Aorta (tissue), 5 donors: ENCODE measurements around the gene DHH. TPM values are rescaled to one million over a fixed set of nuclear protein-coding genes. Genes with fewer than 3 reads are reported as not detected.

Experiments
- ATAC-seq: fragments of 200-7000 bp; cut with Tn5 transposase; one replicate; pipeline ENCODE4 v1.9.1; 2022; ENCODE audit warnings: moderate library complexity; ENCODE audit not compliant: low FRiP score
- DNase-seq, 2 donors: peaks; one replicate each; pipeline ENCODE4 v3.0.0-alpha.2; 2020
- H3K27ac ChIP-seq, 2 donors: one replicate each; pipeline ENCODE4 v1.5.1; 2013; ENCODE audit warnings: low read length in 2 of 2, mild to moderate bottlenecking in 2 of 2, moderate library complexity in 2 of 2, control low read depth in 1 of 2, inconsistent platforms in 1 of 2, low read depth in 1 of 2
- H3K27me3 ChIP-seq, 2 donors: one replicate each; pipeline ENCODE4 v1.6.1; 2013; ENCODE audit warnings: control low read depth in 1 of 2, low read length in 1 of 2, mild to moderate bottlenecking in 1 of 2, moderate library complexity in 1 of 2; ENCODE audit not compliant: insufficient read depth in 2 of 2, control insufficient read depth in 1 of 2
- H3K36me3 ChIP-seq, 2 donors: one replicate each; pipeline ENCODE4 v1.6.1; 2013; ENCODE audit warnings: control low read depth in 1 of 2, low read length in 1 of 2, mild to moderate bottlenecking in 1 of 2; ENCODE audit not compliant: insufficient read depth in 2 of 2, control insufficient read depth in 1 of 2
- H3K4me1 ChIP-seq, 2 donors: one replicate each; pipeline ENCODE4 v1.6.1; 2013; ENCODE audit warnings: low read length in 2 of 2, control low read depth in 1 of 2, mild to moderate bottlenecking in 1 of 2, moderate library complexity in 1 of 2; ENCODE audit not compliant: insufficient read depth in 2 of 2, control insufficient read depth in 1 of 2
- H3K4me3 ChIP-seq, 2 donors: one replicate each; pipeline ENCODE4 v1.5.1; 2013; ENCODE audit warnings: low read length in 2 of 2, control low read depth in 1 of 2, mild to moderate bottlenecking in 1 of 2
- H3K9me3 ChIP-seq: one replicate; pipeline ENCODE4 v1.6.1; 2013; ENCODE audit warnings: mild to moderate bottlenecking, low read length; ENCODE audit not compliant: control insufficient read depth
- WGBS, 2 donors: extraction: QIAGEN DNeasy Blood & Tissue Kit; methylation state at CpG; one replicate each; pipeline ENCODE4 v1.1.7; 2013; 5-methylcytosine and 5-hydroxymethylcytosine counted together
- intact Hi-C, 2 donors: fragments of 100-400 bp; cut with DNase I; formaldehyde crosslinking; loops; one replicate each; pipeline versions ENCODE4 v1.14.2 to v1.15.0; 2022
- polyA plus RNA-seq, 2 donors: library from polyadenylated mRNA; stranded (reverse); fragments of 200-250 nt; gene quantifications; one replicate each; pipeline ENCODE4 v1.2.3, GENCODE V29; 2013
- total RNA-seq, 2 donors: library from RNA; stranded (reverse); fragmentation: NEBNext Ultra II Directional; extraction: Animal tissue kit (Norgen Biotek cat#: 25700); gene quantifications; one replicate each; pipeline ENCODE4 v1.2.1, GENCODE V29; 2021
- donor health status: healthy with polysubstance abuse.
- donor health status: Bipolar disorder and iron deficiency.
- donor health status: DM: no; HTN: no; CAD: no.
- donor health status: DM: no; HTN: no; CAD: no.
- donor health status: DM: yes; HTN: yes; CAD: no.

The DHH gene
- total and polyA plus RNA-seq, 4 donors, result 0.33 to 3.6 (median 1.3) TPM; not detected in 1

DNA sequence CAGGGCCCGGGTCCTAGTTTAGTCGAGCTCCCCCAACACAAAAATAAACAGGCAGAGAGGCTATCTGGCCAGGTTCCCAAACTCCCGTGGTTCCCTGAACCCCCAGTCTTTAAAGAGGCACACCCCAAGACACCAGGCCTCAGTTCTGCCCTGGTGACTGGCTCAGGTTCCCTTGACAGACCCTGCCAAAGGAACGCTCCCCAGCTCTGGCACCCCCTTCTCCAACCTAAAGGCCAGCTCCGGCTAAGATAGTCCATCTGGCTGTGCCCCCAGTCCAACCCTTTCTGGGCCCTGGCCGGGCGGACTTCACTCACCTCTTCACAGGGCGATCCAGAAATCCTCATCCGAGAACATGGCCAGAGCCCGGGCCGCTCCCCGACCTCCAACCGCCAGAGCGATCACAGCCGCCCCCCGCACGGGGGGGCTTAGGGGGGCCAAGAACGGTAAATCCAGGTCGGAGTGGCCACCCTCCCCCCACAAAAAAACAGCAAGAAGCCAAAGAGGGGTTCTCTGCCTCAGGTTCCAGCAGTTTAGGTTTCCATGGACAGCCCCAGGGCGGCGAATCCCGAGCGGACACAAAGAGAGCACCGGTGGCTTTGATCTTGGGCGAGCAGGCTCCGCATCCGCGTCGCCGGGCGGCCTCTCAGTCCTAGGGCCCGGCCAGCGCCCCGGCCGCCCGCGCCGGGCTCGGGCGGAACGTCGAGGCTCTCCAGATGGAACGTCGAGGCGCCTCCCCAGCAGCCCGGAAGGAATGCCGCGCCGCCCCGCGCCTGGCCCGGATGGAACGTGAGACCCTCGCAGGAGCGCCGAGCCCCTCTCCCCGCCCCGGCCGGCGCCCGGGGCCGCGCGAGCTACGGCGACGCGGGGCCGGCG lies 35.1 kb downstream of the DHH start:
- H3K4me3 ChIP-seq, result peak overlapping the region; percentile 88 to 92
- H3K27ac ChIP-seq, result no peak overlapping the region
- intact Hi-C loops, result loop anchor here in 1 of 2 donors (5.0 kb wide), 2 partner anchors 73 to 178 kb away; partner anchors contain the start of gene TUBA1B
- no peaks in the 10 kb centered on the region for H3K9me3 ChIP-seq
- no peak for ATAC-seq
- H3K4me1 ChIP-seq, result no peaks in the 10 kb centered on the region
- H3K36me3 ChIP-seq, result no peaks in the 10 kb centered on the region
- WGBS, 2 donors, result 0 to 1% methylated on average over 53 to 70 of the region's 70 CpGs
- H3K27me3 ChIP-seq, result no peaks in the 10 kb centered on the region
- DNase-seq, result no peak

DNA sequence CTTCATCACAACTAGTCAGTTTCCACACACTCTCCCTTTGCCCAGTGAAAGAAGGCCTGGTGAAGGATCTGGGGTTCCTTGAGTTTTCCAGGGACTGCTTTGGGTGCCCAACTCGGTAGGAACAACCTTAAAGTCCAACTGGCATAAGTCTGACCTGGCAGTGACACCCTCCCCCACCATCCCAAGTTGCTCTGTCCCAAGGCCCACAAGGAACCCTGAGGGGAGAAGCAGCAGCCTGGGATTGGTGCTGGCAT lies 35.6 kb downstream of the DHH start:
- Histone ChIP-seq H3K4me3 (peak overlapping the region; percentile 88 to 92), H3K27ac (no peak overlapping the region), H3K36me3 (no peaks in the 10 kb centered on the region), H3K9me3 (no peaks in the 10 kb centered on the region), H3K27me3 (no peaks in the 10 kb centered on the region), H3K4me1 (no peaks in the 10 kb centered on the region)
- DNase-seq (no peak), ATAC-seq (no peak)
- 0% methylated on average over 1 of the region's 1 CpG for WGBS, 2 donors
- intact Hi-C loops, result no loop called here

DNA sequence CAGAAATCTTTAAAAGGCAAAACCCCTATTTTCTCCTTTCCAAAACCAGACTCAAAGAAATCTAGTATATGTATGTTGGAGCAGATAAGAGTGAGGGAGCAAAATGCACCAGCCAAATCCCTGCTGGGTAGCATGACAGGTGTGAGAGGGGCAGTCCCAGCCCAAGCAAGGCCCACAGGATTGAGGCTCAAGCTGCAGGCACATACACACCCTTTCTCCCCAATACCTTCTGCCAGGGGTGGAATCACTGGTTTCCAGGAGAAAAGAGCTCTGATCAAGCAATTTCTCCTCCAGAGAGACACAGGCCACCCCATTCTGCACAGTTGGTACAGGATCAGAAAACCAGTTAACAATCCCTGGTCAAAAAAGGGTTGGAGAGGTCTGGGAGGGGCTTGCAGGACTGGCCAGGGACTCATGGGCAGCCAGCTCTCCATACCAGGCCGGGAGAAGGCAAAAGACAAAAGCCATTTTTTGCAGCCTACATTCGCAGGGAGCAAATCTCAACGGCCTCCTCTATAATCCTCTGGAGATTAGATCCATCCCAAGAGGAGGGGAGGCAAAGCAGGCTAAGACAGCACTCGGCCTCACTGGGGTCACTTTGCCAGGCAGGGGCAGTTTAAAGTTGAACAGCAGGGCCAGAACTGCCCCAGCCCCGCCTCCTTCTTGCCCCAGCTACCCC lies 36.1 kb downstream of the DHH start:
- H3K36me3 ChIP-seq, result peaks cover 0 to 1% of the 10 kb centered on the region in 2 donors
- no peaks in the 10 kb centered on the region for H3K27me3 ChIP-seq
- no peaks in the 10 kb centered on the region for H3K4me1 ChIP-seq
- DNase-seq (no peak), ATAC-seq (no peak)
- no peak overlapping the region for H3K27ac ChIP-seq
- no peaks in the 10 kb centered on the region for H3K9me3 ChIP-seq
- peak overlapping the region; percentile 88 to 92 for H3K4me3 ChIP-seq
- intact Hi-C loops, result no loop called here
- WGBS, 2 donors, result 1 to 2% methylated on average over 5 of the region's 5 CpGs

- intact Hi-C loops, result no loop called here
- ATAC-seq, result no peak
- no peak overlapping the region for H3K27ac ChIP-seq
- DNase-seq, result no peak
- H3K36me3 ChIP-seq, result peaks cover 0 to 6% of the 10 kb centered on the region in 2 donors
- H3K27me3 ChIP-seq, result no peaks in the 10 kb centered on the region
- H3K9me3 ChIP-seq, result no peaks in the 10 kb centered on the region
- H3K4me3 ChIP-seq, result peak overlapping the region; percentile 1 to 92
- WGBS, 2 donors, result 2% methylated on average over 4 of the region's 4 CpGs
- no peaks in the 10 kb centered on the region for H3K4me1 ChIP-seq
Observed at GRCh38 chr12:49057888-49058287, 36.7 kb downstream of the DHH start.

DNA sequence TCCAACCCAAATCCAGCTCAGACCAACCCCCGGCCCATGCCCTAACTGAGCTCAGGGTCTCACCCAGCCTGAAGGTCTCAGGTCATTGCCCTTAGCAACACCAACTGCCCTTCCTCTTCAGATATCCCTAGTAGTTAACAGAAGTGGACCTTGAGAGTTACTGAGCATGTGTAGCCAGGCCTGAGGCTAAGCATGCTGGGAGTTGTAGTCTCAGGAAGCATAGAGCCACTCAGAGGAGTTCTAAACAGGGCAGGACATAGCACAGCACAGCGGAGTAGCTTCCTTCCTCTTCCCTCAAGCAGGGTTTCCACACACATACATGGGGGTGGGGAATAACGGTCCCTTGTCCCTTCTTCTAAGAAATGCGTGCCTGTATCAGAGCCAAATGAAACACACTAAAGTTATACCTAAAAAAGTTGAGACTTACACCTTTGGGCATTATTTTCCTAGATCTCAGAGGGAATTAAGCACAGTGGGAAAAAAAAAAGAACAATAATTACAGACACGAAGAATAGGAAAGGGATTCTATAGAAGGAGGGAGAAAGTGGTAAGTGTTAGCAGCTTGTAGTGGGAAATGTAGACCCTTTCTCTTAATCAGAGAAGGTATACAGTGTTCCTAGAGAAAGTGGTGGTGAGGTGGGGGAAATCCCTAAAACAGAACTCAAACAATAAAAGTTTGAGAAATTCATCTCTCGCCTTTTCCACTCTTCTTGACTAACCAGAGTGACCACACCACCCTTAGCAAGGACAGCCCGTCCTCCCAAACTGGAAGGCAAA lies 38.4 kb downstream of the DHH start:
- Histone ChIP-seq H3K4me1 (no peaks in the 10 kb centered on the region), H3K27ac (no peak overlapping the region), H3K4me3 (no peak overlapping the region), H3K36me3 (peaks cover 3 to 7% of the 10 kb centered on the region in 2 donors), H3K27me3 (no peaks in the 10 kb centered on the region), H3K9me3 (no peaks in the 10 kb centered on the region)
- DNase-seq (peak in 1 of 2 donors; percentile 73), ATAC-seq (peak; percentile 52)
- WGBS, 2 donors, result 30 to 31% methylated on average over 7 of the region's 7 CpGs
- intact Hi-C loops, result no loop called here

DNA sequence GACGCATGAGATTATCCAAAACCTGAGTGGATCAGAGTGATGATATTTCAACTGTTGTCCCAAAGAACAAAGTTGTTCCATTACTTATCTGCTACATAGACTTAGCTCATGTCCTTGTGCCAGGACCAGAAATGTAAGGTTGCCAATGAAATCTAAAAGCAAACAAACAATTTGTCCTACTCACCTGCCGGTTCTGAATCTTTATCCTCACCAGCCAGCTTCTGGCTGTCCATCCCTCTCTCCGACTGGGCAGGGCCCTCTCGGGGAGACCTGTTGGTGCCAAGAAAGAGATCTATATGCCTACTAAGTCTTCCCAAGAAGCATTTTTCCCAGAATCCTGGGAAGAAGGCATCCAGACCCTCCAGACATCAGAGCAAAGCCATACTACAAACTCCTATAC lies 39.5 kb downstream of the DHH start:
- no peaks in the 10 kb centered on the region for H3K4me1 ChIP-seq

DNA sequence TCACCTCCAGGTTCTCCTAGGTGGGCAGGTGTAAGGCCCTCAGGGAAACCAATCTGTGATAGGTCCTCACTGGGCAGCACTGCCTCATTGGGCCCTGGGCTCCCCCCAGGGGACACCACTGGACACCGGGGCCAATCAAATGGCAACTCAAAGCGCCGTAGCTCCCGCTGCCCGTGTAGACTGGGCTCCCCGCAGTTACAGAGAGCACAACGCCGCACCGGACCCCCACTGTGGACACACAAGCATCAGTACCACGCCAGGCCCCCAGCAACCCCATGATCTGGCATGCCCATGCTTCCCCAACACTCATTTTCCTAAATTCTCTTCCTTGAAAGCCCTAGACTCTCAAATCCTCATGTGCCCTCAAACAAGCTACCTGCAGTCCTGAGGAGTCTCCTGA lies 40.1 kb downstream of the DHH start:
- H3K27ac ChIP-seq, result no peak overlapping the region
- no peak for ATAC-seq
- H3K36me3 ChIP-seq, result peaks cover 3 to 9% of the 10 kb centered on the region in 2 donors
- H3K4me1 ChIP-seq, result no peaks in the 10 kb centered on the region
- intact Hi-C loops, result no loop called here
- 86 to 89% methylated on average over 10 of the region's 10 CpGs for WGBS, 2 donors
- H3K27me3 ChIP-seq, result no peaks in the 10 kb centered on the region
- no peak overlapping the region for H3K4me3 ChIP-seq
- H3K9me3 ChIP-seq, result no peaks in the 10 kb centered on the region
- DNase-seq, result peak in 1 of 2 donors; percentile 75

More for the DNA sequence above, 39.5 kb downstream of the DHH start:
- DNase-seq, result no peak
- no peaks in the 10 kb centered on the region for H3K9me3 ChIP-seq
- intact Hi-C loops, result no loop called here
- no peak for ATAC-seq
- no peak overlapping the region for H3K4me3 ChIP-seq
- H3K27me3 ChIP-seq, result no peaks in the 10 kb centered on the region
- no peak overlapping the region for H3K27ac ChIP-seq
- H3K36me3 ChIP-seq, result peaks cover 3 to 9% of the 10 kb centered on the region in 2 donors
- 59 to 61% methylated on average over 4 of the region's 4 CpGs for WGBS, 2 donors

DNA sequence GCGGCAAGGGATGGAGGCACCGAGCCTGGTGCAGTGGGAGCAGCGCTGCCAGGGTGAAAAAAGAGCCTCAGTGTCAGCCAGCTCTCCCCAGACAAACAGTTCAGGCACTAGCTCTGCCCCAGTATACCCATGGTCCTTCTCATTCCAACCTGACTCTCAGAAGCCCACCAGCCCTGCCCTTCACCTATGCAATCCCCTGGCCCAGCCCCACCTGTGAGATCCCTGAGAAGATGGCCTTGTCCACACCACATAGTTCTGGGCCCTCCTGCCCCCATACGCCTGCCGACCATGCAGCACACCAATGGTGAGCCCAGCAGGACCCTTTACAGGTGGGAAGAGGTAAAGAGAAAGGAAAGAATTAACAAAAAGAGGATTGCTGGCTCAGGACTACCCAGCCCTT lies 40.5 kb downstream of the DHH start:
- peaks cover 3 to 9% of the 10 kb centered on the region in 2 donors for H3K36me3 ChIP-seq
- ATAC-seq (no peak), DNase-seq (no peak)
- H3K4me1 ChIP-seq, result no peaks in the 10 kb centered on the region
- WGBS, 2 donors, result 89 to 92% methylated on average over 5 of the region's 5 CpGs
- H3K9me3 ChIP-seq, result no peaks in the 10 kb centered on the region
- H3K4me3 ChIP-seq, result no peak overlapping the region
- H3K27me3 ChIP-seq, result no peaks in the 10 kb centered on the region
- intact Hi-C loops, result no loop called here
- H3K27ac ChIP-seq, result no peak overlapping the region
